MM.1S (cell line): ENCODE data around the gene SEPTIN3.

Source experiments
- DNase-seq: peaks from one replicate; pipeline ENCODE4 v3.0.0-alpha.2; 2015
- H2AFZ ChIP-seq: fragments of 300-600 bp; sonication (generic); 2 replicates; pipeline ENCODE4 v1.6.0; 2016; ENCODE audit warnings: antibody characterized with exemption, low read length
- H3F3A ChIP-seq: fragments of 300-600 bp; sonication (generic); 2 replicates; pipeline ENCODE4 v1.6.1; 2016; ENCODE audit warnings: mild to moderate bottlenecking, antibody characterized with exemption, low read length, moderate library complexity, mixed read lengths; ENCODE audit not compliant: insufficient read depth
- H3K27ac ChIP-seq: fragments of 300-600 bp; sonication (generic); 2 replicates; pipeline ENCODE4 v1.5.1; 2016; ENCODE audit warnings: mild to moderate bottlenecking, low read length
- H3K27me3 ChIP-seq: fragments of 300-600 bp; sonication (generic); replicated peaks from 2 replicates; pipeline ENCODE4 v1.6.0; 2016; ENCODE audit warnings: low read length; ENCODE audit not compliant: insufficient read depth
- H3K36me3 ChIP-seq: fragments of 300-600 bp; sonication (generic); replicated peaks from 2 replicates; pipeline ENCODE4 v1.6.1; 2016; ENCODE audit warnings: mild to moderate bottlenecking, low read length, mixed read lengths; ENCODE audit not compliant: insufficient read depth
- H3K4me1 ChIP-seq: fragments of 300-600 bp; sonication (generic); 2 replicates; pipeline ENCODE4 v1.6.1; 2016; ENCODE audit warnings: low read length, mixed read lengths
- H3K4me2 ChIP-seq: fragments of 300-600 bp; sonication (generic); 2 replicates; pipeline ENCODE4 v1.6.0; 2016; ENCODE audit warnings: low read depth, low read length
- H3K4me3 ChIP-seq: fragments of 300-600 bp; sonication (generic); 2 replicates; pipeline ENCODE4 v1.5.1; 2016; ENCODE audit warnings: low read length, mixed read lengths
- H3K79me2 ChIP-seq: fragments of 300-600 bp; sonication (generic); 2 replicates; pipeline ENCODE4 v1.6.1; 2016; ENCODE audit warnings: mixed run types, low read length, mixed read lengths
- H3K9ac ChIP-seq: fragments of 300-600 bp; sonication (generic); 2 replicates; pipeline ENCODE4 v1.6.1; 2016; ENCODE audit warnings: low read length, mixed read lengths
- H3K9me2 ChIP-seq: fragments of 300-600 bp; sonication (generic); replicated peaks from 2 replicates; pipeline ENCODE4 v1.6.1; 2016; ENCODE audit warnings: mild to moderate bottlenecking, low read length, mixed read lengths; ENCODE audit not compliant: insufficient read depth
- H3K9me3 ChIP-seq: fragments of 300-600 bp; sonication (generic); replicated peaks from 2 replicates; pipeline ENCODE4 v1.6.1; 2016; ENCODE audit warnings: mild to moderate bottlenecking, low read length, mixed read lengths; ENCODE audit not compliant: insufficient read depth
- H4K20me1 ChIP-seq: fragments of 300-600 bp; sonication (generic); 2 replicates; pipeline ENCODE4 v1.6.1; 2016; ENCODE audit warnings: mild to moderate bottlenecking, low read length, moderate library complexity, mixed read lengths; ENCODE audit not compliant: insufficient read depth
- EZH2 ChIP-seq: fragments of 300-600 bp; sonication (generic); optimal IDR thresholded peaks from 2 replicates; pipeline ENCODE3; 2017; ENCODE audit warnings: low read depth, mild to moderate bottlenecking, antibody characterized with exemption, low read length, mixed read lengths
- EZH2phosphoT487 ChIP-seq: fragments of 300-600 bp; sonication (generic); IDR thresholded peaks from 2 replicates; pipeline ENCODE4 v1.6.1; 2018; ENCODE audit warnings: antibody characterized with exemption, low read length
- TF ChIP-seq, protein P1 (sequence below): fragments of 300-600 bp; sonication (generic); IDR thresholded peaks from 2 replicates; pipeline ENCODE4 v1.5.1; 2016; ENCODE audit warnings: antibody characterized with exemption, low read length, mixed read lengths

SEPTIN3 gene

DNA sequence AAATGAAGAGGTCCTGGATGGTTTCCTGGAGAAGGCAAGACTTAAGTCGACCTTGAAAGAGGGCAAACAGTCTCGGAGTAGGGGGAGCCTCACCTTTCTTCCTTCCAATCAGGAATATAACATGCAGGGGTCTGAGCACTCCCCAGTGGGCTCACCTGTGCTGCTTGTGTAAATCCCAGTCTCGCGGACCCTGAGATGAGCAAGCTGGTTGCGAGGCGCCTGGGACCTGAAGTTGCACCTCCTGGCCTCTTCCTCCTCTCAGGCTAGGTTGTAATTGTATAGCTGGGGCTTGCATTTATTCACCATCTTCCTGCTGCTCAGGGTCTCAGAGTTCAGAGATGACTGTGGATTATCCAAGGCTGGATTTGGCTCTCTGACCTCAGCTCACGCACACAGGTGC lies 21.9 kb downstream of the SEPTIN3 start:
- Histone ChIP-seq H3K9ac (no peak overlapping the region), H3K4me2 (no peak overlapping the region), H4K20me1 (no peaks in the 10 kb centered on the region), H2AFZ (no peak overlapping the region), H3K9me2 (no peaks in the 10 kb centered on the region), H3K36me3 (no peaks in the 10 kb centered on the region), H3F3A (no peaks in the 10 kb centered on the region), H3K27ac (no peak overlapping the region), H3K79me2 (no peaks in the 10 kb centered on the region), H3K27me3 (no peaks in the 10 kb centered on the region), H3K4me1 (no peaks in the 10 kb centered on the region), H3K4me3 (no peak overlapping the region), H3K9me3 (no peaks in the 10 kb centered on the region)
- TF ChIP-seq, protein P1, sequence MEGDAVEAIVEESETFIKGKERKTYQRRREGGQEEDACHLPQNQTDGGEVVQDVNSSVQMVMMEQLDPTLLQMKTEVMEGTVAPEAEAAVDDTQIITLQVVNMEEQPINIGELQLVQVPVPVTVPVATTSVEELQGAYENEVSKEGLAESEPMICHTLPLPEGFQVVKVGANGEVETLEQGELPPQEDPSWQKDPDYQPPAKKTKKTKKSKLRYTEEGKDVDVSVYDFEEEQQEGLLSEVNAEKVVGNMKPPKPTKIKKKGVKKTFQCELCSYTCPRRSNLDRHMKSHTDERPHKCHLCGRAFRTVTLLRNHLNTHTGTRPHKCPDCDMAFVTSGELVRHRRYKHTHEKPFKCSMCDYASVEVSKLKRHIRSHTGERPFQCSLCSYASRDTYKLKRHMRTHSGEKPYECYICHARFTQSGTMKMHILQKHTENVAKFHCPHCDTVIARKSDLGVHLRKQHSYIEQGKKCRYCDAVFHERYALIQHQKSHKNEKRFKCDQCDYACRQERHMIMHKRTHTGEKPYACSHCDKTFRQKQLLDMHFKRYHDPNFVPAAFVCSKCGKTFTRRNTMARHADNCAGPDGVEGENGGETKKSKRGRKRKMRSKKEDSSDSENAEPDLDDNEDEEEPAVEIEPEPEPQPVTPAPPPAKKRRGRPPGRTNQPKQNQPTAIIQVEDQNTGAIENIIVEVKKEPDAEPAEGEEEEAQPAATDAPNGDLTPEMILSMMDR: no peak
- TF ChIP-seq EZH2phosphoT487 (no peak), EZH2 (no peak)
- no peak for DNase-seq

GRCh38 chr22:41992496-41992895 lies 23.3 kb downstream of the SEPTIN3 start:
- H3K36me3 ChIP-seq: no peaks in the 10 kb centered on the region
- no peak for TF ChIP-seq EZH2
- TF ChIP-seq, protein P1: no peak
- no peak for TF ChIP-seq EZH2phosphoT487

DNA sequence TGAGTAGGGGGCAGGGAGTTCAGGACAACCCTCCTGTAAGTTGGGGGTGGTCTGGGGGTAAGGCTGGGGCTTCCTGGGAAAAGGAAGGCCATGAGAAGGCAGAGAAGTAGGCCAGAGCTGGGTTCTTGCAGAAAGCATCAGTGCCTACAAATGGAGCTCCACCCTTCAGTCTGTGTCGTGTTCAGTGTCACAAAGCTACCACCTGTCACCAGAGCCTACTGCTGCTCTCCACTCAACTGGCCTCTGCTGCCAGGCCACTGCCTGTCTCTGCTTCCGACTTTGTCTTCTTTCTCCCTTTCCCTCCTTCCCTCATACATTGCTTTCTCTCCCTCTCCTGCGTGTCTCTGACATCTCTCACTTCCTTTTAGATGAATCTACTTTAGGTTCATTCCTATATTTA lies 26.0 kb downstream of the SEPTIN3 start:
- Histone ChIP-seq H2AFZ (no peak overlapping the region), H3K79me2 (peaks cover 10% of the 10 kb centered on the region)
- no peak for DNase-seq

More at GRCh38 chr22:41992496-41992895, 23.3 kb downstream of the SEPTIN3 start:
- Histone ChIP-seq H3K9me3 (no peaks in the 10 kb centered on the region), H2AFZ (no peak overlapping the region), H3K27ac (no peak overlapping the region), H4K20me1 (no peaks in the 10 kb centered on the region), H3K79me2 (no peaks in the 10 kb centered on the region), H3K9ac (no peak overlapping the region), H3K27me3 (no peaks in the 10 kb centered on the region), H3K4me2 (no peak overlapping the region), H3F3A (no peaks in the 10 kb centered on the region), H3K9me2 (no peaks in the 10 kb centered on the region), H3K4me1 (no peaks in the 10 kb centered on the region), H3K4me3 (no peak overlapping the region)
- DNase-seq: no peak

More for the DNA sequence above, 26.0 kb downstream of the SEPTIN3 start:
- Histone ChIP-seq H3K9me3 (no peaks in the 10 kb centered on the region), H3K27me3 (no peaks in the 10 kb centered on the region), H4K20me1 (no peaks in the 10 kb centered on the region), H3K4me3 (no peak overlapping the region), H3K9me2 (no peaks in the 10 kb centered on the region), H3K4me2 (no peak overlapping the region), H3K36me3 (no peaks in the 10 kb centered on the region), H3K4me1 (peaks cover 15% of the 10 kb centered on the region), H3K9ac (no peak overlapping the region), H3F3A (no peaks in the 10 kb centered on the region), H3K27ac (no peak overlapping the region)
- TF ChIP-seq, protein P1: no peak
- TF ChIP-seq EZH2phosphoT487 (no peak), EZH2 (no peak)
